Effector CD8-positive, alpha-beta T cell (primary cell): Measurements from ENCODE around the gene SEL1L.
"Not testable (repeated sequence)": the region's sequence is repeated elsewhere in the genome, so short reads cannot be mapped to it uniquely, and the experiment has no call there.

Experiments
- DNase-seq: peaks from one replicate; lab custom pipeline; 2025; lab: John Stamatoyannopoulos, UW

Gene SEL1L

DNA sequence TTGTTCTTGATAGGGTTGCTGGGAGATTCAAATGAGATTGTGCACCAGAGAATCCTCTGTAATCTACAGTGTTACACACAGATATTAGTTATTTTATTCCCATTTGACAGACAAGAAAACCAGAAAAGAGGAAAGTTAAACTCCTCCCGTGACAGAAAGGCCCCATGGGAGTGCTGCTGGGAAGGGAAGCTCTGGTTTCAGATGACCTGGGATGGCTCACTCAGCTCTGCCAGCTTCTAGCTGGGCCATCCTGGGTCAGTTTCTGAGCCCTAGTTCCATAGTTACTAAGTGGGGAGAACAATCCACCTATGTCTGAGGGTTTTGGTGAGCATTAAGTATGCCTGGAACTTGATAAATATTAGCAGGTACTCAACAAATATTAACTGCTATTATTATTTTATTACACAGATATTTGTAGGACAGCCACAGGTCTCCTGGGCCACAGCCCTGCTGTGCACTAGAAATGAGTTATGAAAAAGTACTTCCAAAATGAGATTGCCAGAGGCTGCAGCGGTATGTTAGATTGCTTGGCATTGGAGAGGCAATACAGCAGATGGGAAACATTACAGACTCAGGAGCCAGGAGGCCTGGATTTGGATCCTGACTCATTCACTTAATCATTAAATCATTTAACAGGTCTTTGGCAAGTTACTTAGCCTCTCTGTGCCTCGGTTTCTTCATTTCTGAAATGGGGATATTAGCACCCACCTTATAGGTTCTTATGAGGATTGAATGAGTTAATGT is 86.5 kb downstream of the SEL1L start:
- no peak for DNase-seq

DNA sequence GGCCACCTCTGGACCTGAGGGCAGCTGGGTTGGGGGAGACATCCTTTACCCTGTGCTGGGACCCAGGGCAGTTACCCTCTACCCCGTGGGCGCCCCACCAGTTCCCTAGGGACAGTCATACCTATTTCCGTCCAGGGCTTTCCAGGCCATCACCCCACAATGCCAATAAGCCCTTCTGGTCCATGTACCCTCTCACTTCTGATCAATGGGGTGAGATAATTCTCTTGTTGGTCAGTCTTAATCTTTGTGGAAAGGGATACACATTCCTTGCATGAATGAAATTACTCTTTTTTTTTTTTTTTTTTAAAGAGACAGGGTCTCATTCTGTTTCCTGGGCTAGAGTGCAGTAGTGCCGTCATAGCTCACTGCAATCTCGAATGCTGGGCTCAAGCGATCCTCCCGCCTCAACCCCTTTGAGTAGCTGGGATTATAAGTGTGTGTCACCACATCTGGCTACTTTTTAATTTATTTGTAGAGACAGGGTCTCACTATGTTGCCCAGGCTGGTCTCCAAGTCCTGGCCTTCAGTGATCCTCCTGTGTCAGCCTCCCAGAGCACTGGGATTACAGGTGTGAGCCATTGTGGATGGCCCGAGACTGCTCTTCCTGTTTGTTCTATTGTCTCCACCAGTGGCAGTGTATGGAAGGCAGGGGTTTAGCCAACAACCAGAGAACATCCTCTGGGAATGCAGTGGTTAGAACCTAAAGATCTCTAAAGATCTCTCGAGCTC is 87.2 kb downstream of the SEL1L start:
- DNase-seq: no peak

DNA sequence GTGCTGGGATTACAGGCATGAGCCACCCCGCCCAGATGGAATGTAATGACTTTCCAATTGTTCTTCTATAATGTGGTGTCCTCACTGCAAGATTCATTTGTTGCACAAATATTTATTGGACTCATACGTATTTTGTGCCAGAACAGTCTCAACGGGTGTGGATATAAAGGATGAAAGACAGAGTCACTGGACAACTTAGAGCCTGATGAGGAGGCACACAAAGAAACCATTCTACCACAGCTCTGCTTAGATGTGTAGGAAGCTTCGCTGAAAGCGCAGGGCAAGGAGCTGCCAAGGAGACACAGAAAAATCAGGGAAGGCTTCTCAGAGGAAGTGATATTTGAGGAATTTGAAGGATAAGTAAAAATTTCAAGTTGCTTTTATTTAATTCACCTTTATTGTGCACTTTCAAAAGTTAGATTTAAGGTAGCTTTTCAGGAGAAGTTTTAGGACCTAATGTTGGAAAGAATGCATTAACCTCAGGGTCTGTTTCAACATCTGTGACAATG is 92.0 kb downstream of the SEL1L start:
- no peak for DNase-seq

DNA sequence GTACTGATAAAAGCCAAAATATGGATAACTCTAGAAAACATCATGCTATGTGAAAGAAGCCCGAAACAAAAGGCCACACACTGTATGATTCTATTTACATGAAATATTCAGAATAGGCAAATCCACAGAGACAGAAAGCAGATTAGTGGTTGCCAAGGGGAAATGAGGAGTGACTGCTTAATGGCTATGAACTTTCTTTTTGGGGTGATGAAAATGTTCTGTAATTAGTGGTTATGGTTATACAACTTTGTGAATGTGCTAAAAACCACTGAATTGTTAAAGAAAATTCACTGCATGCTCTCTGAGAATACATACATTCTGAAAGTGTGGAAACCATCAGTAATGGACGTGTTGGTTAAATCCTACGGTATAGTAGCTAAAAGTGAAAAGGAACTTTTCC is 93.6 kb downstream of the SEL1L start:
- no peak for DNase-seq

DNA sequence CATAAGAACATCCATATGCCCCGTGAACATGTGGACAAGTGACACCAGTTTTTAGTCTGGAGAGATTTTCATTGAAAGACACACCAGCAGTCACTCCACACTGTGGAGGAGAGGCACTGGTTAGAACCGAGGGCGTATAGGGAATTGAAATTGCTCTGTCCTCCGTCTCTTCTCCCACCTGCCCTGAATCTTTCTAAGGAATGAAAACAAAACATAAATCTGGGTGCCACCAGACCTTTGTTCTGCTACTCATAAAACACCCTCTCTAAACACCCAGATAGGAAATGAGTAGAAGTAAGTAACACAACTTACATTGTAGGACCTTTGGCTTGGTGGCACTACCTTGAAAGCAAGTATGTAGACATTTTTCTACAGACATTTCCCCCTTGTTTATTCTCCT is 96.4 kb downstream of the SEL1L start:
- no peak for DNase-seq

DNA sequence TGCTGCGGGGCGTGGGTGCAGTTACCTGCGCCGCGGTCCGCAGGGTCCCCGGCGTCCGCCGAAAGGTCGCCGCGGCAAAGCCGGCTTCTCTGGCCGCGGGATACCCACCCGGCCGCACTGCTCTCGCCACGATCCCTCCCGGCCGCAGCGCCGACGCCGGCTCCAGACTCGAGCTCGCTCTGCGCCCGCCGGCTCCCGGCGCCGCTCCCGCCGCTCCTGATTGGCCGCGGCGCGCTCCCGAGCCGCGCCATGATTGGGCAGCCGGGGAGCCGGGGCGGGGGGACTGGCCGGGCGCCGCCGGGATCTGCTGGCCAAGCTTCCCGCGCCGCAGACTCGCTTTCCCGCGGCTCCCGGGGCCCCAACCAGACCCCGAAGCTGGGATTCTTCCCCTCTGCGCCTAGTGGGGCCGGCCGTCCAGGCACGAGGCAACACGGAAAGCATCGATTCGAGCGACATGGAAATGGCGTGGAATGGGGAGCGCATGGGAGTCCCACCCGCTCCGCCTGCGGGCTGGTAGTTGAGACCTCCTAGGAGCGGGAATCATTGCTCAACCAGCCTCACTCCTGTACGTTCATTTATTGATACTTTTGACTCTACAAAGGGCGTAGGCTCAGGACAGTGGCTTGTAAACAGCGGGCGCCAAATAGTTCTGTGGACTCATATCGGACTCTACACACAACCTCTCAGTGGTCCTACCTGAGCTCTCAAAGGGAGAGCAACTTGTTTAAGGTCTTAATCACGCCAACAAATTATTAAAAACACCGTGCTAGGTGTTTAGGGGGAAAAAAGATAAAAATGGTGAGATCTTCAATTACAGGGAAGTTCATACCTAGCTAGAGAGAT is 97.1 kb downstream of the SEL1L start:
- peak; percentile 5 for DNase-seq

DNA sequence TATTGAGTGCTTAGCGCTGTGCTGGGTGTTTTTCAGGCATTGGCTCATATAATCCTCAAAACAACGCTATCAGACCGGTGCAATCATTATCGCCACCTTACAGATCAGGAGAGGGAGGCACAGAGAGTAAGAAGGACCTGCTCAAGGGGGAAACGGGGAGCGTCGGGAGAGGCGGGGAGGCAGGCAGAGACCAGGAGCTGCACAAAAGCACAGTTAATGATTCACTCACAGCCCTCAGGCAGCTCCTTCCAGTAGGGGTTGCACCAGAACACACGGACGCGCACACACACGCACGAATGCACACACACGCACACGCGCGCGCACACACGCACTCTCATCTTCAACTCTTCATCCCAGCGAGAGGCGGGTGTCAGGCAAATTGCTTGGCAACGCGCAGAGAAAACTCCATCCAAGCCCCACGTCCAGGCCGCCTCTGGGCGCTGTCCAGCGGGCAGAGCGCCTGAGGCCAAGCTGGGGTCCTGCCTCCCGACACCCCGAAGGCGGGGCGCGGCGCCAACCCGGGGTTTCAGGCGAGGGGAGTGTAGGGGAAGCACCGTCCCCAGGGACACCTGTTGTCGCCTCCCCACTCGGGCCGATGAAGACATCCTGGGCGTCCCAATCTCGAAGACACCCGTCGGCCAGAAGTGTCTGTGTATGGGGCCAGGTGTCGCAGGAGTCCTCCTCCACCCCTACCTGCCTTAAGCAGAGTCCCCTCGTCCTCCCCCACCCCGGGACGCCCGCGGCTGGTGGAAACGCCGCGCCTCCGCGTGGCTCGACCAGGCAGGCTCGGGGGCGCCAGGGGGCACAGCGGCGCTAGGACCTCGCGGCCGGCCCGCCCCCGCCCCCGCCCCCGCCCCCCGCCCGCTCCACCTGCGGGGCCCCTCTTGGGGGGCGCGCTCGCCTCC is 98.0 kb downstream of the SEL1L start:
- no peak for DNase-seq

DNA sequence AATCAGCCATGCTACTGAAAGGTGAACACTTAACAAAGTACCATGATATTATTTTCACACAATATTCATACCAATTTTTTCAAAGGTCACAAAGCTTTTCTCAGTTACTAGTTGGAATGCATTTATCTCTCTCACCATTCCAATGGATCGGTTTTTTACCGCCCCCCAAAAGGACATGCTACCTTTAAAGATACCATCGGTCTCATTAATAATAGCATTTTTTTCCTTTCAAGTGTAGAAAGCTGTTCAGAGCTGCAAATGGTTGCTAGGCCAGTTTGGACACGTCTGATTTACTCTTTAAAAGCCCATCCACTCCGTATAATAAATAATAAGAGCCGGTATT is 98.6 kb downstream of the SEL1L start:
- no peak for DNase-seq

DNA sequence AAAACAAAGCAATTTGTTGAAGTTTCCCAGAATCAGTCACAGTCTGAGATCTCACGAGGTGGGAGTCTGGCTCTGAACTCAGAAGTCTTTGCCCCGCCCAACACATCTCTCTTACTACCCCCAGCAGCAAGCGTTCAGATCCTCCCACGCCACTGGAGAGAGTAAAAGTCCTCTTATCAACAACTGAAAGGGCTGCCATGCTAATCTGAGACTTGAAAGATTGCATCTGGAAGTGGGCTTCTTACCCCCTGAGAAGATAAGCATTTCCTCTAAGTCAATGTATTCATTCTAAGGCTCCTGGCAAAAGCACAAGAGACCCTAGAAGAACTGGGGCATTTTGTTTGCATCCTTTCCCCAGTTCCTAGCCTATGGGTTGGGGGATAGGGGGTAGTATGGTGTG is 99.4 kb downstream of the SEL1L start:
- DNase-seq: no peak

DNA sequence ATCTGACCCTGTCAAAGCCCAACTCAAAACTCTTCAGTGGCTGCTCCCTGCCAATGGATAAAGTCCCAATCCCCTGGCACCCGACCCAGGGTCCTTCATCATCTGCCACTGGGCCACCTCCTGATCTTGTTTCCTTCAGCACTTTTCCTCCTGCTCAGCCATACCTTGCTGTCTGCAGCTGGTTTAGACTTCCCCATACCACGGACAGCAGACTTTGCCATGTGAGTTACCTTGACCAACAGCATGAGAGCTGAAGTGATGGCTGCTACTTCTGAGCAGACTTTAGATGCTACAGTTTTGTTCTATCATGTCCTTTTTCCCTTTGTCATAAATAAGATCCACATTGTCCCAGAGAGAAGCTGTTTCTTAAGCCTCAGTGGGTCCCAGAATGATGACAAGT is 100.3 kb downstream of the SEL1L start:
- DNase-seq: no peak

DNA sequence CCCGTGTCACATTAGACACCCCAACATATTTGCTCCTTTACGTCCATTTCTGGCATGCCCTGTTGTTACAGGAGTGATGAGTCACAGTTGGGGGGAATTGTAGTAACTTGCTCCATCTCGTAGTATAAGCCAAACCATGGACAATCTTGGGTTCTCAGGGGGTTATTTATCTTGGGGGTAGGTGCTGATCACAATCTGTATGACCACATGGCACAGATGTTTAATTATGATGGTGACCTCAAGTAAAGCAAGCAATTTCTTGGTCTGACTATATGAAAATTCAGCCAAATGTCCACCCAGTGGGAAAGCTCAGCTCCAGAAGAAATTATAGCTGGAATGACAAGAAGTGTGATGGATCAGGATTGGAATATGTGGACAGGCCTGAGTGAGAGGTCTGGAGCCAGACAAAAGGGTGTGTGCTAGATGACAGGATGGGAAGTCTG is 101.4 kb downstream of the SEL1L start:
- no peak for DNase-seq

DNA sequence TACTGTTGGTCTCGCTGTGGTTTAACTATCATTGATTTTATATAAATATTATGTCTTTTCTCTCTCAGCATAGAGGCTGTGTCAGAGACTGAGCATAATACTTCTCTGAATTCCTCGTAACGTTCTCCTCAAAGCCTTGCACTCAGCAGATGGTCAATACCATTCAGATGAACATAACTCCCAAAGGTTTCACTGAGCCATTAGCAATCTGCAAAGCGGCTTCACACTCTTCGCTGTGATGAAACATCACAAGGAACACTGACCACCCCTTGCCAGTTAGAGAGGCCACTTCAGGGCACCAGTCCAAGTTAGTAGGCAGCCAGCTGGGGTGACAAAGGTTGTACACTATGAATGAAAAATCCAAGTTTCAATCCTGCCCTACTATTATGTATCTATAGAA is 103.4 kb downstream of the SEL1L start:
- no peak for DNase-seq

DNA sequence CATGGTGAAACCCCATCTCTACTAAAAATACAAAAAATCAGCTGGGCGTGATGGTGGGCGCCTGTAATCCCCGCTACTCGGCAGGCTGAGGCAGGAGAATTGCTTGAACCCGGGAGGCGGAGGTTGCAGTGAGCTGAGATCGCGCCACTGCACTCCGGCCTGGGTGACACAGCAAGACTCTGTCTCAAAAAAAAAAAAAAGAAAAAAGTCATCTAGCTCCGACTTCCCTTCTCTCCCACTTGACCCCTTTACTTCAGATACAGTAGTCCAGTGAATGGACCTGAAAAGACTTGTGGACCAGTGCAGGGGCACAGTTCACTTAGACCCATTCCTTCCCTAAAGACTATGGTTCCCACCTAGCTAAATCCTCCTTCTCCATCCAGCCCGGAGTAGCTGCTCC is 103.9 kb downstream of the SEL1L start:
- DNase-seq: not testable (repeated sequence)

DNA sequence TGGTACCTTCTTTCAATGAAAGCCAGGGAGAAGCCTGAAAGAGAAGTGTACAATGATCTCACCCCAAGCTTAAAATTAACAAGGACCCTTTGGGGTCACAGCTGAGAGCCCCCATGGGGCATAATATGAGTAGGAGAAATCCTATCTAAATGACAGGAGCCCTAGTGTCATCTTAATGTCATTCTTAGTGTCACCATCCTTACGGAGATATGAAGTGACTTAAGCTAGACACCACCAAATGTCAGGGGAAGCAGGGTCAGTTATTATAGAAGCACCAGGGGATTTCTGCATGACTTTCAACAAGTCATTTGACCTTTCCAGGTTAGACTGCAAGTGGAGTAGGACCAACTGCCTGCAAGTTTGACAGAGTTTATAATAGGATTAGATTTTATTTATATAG is 104.6 kb downstream of the SEL1L start:
- DNase-seq: no peak

DNA sequence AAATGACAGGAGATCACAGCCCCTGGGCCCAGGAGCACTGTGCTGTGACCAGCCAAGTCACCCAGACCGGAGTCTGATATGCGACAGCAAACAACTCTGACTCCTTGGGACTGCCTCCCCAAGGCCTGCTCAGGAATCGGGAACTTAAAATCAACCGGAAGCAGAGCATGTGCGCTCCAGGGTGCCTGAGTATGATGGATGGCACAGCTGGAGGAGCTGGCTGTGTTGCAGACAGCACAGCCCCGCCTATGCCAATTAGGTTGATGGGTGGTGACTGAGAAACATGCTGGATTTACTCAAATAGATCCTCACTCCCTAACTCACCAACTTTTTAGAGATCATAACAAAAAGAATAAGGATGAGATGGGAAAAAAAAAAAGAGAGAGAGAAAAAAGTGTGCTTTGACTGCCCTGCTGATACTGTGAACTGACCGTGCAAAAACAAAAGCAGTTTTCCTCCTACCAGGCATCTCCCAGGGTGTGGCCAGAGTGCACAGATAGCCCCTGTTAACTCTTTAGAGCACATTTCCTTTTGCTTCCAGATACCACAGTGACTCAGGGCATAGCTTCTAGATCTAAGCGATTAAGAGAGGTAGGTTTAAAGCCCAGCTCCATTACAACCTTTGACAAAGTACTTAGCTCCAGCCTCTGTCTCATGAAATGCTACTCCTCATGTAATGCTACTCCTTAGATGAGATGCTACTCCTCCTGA is 106.2 kb downstream of the SEL1L start:
- DNase-seq: no peak

DNA sequence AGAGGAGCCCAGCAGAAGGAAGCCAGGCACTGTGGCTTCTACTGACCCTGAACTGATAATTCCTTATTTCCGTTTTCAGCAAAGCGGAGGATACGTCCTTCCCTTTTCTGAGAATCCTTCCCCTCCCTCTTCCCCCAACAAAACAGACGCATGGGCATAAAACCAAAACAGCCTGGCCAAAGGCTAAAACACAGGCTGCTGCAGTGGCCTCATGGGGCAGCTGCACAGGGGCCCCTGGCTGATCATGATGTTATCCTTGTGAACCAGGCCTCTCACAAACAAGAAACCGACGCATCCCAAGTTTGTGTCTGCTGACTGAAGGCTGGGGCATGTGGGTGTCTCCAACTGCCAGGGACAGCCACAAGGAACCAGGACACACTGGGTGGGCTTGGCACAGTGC is 110.1 kb downstream of the SEL1L start:
- no peak for DNase-seq
